Measurements from ENCODE around the gene NCKIPSD.
A peak's percentile ranks its signal among the peaks of the same experiment; 100 is the strongest.

The NCKIPSD gene

GRCh38 chr3:48674505-48674904 is 11.2 kb downstream of the NCKIPSD start:
- Mint-ChIP-seq H3K27me3 (no peaks in the 10 kb centered on the region), H3K36me3 (ENCODE audit: low read depth) (peaks cover 34% of the 10 kb centered on the region), H3K27ac (no peak overlapping the region), H3K4me1 (ENCODE audit: low read depth) (peaks cover 1% of the 10 kb centered on the region), H3K4me3 (no peak overlapping the region), H3K9me3 (no peaks in the 10 kb centered on the region)

- Mint-ChIP-seq H3K27ac (no peak overlapping the region), H3K36me3 (ENCODE audit: low read depth) (peaks cover 24% of the 10 kb centered on the region), H3K4me3 (no peak overlapping the region), H3K4me1 (ENCODE audit: low read depth) (no peaks in the 10 kb centered on the region), H3K27me3 (no peaks in the 10 kb centered on the region), H3K9me3 (no peaks in the 10 kb centered on the region)
These were observed 13.2 kb downstream of the NCKIPSD start for GRCh38 chr3:48672522-48672921.

GRCh38 chr3:48664929-48665328 is 20.8 kb downstream of the NCKIPSD start:
- Mint-ChIP-seq H3K9me3 (no peaks in the 10 kb centered on the region), H3K36me3 (ENCODE audit: low read depth) (peaks cover 10% of the 10 kb centered on the region), H3K27me3 (peaks cover 18% of the 10 kb centered on the region), H3K4me1 (ENCODE audit: low read depth) (peaks cover 21% of the 10 kb centered on the region), H3K27ac (no peak overlapping the region), H3K4me3 (no peak overlapping the region)

- Mint-ChIP-seq H3K4me1 (ENCODE audit: low read depth) (peaks cover 21% of the 10 kb centered on the region), H3K27ac (no peak overlapping the region), H3K9me3 (no peaks in the 10 kb centered on the region), H3K27me3 (peaks cover 21% of the 10 kb centered on the region), H3K36me3 (ENCODE audit: low read depth) (peaks cover 5% of the 10 kb centered on the region), H3K4me3 (peak overlapping the region; percentile 86)
These were observed 21.4 kb downstream of the NCKIPSD start for GRCh38 chr3:48664313-48664644.

GRCh38 chr3:48663489-48664312 is 22.0 kb downstream of the NCKIPSD start:
- peaks cover 21% of the 10 kb centered on the region for H3K27me3 Mint-ChIP-seq
- H3K4me1 Mint-ChIP-seq (ENCODE audit: low read depth) = peaks cover 21% of the 10 kb centered on the region
- H3K27ac Mint-ChIP-seq = peak overlapping the region; percentile 87
- H3K4me3 Mint-ChIP-seq = peak overlapping the region; percentile 86
- H3K9me3 Mint-ChIP-seq = no peaks in the 10 kb centered on the region
- H3K36me3 Mint-ChIP-seq (ENCODE audit: low read depth) = peaks cover 5% of the 10 kb centered on the region

GRCh38 chr3:48662753-48663488 is 22.8 kb downstream of the NCKIPSD start, which contains the start of gene CELSR3:
Gene CELSR3, minus strand, starts transcription at chr3:48662886. Its CDS starts 252 bp downstream, at chr3:48662634.
- peak within 1 kb of the TSS; percentile 87 for H3K27ac Mint-ChIP-seq
- H3K27me3 Mint-ChIP-seq = peaks cover 21% of the 10 kb centered on the region
- peaks cover 21% of the 10 kb centered on the region for H3K4me1 Mint-ChIP-seq (ENCODE audit: low read depth)
- no peaks in the 10 kb centered on the region for H3K9me3 Mint-ChIP-seq
- H3K36me3 Mint-ChIP-seq (ENCODE audit: low read depth) = peaks cover 5% of the 10 kb centered on the region
- H3K4me3 Mint-ChIP-seq = peak within 1 kb of the TSS; percentile 86

GRCh38 chr3:48662145-48662752 is 23.5 kb downstream of the NCKIPSD start:
- H3K27ac Mint-ChIP-seq = no peak overlapping the region

GRCh38 chr3:48661501-48662144 is 24.1 kb downstream of the NCKIPSD start:
- peaks cover 5% of the 10 kb centered on the region for H3K36me3 Mint-ChIP-seq (ENCODE audit: low read depth)
- H3K4me1 Mint-ChIP-seq (ENCODE audit: low read depth) = peaks cover 28% of the 10 kb centered on the region
- peaks cover 21% of the 10 kb centered on the region for H3K27me3 Mint-ChIP-seq
- no peaks in the 10 kb centered on the region for H3K9me3 Mint-ChIP-seq
- H3K4me3 Mint-ChIP-seq = peak overlapping the region; percentile 55
- no peak overlapping the region for H3K27ac Mint-ChIP-seq

More at GRCh38 chr3:48662145-48662752, 23.5 kb downstream of the NCKIPSD start:
- peaks cover 21% of the 10 kb centered on the region for H3K27me3 Mint-ChIP-seq
- peak overlapping the region; percentile 55 for H3K4me3 Mint-ChIP-seq
- peaks cover 5% of the 10 kb centered on the region for H3K36me3 Mint-ChIP-seq (ENCODE audit: low read depth)
- peaks cover 21% of the 10 kb centered on the region for H3K4me1 Mint-ChIP-seq (ENCODE audit: low read depth)
- H3K9me3 Mint-ChIP-seq = no peaks in the 10 kb centered on the region

GRCh38 chr3:48660800-48661400 is 24.8 kb downstream of the NCKIPSD start:
- Mint-ChIP-seq H3K4me1 (ENCODE audit: low read depth) (peaks cover 30% of the 10 kb centered on the region), H3K36me3 (ENCODE audit: low read depth) (no peaks in the 10 kb centered on the region), H3K27me3 (peaks cover 21% of the 10 kb centered on the region), H3K27ac (no peak overlapping the region), H3K4me3 (peak overlapping the region; percentile 7), H3K9me3 (no peaks in the 10 kb centered on the region)

- no peaks in the 10 kb centered on the region for H3K36me3 Mint-ChIP-seq (ENCODE audit: low read depth)
- peak overlapping the region; percentile 77 for H3K4me3 Mint-ChIP-seq
- H3K27me3 Mint-ChIP-seq = peaks cover 12% of the 10 kb centered on the region
- no peaks in the 10 kb centered on the region for H3K9me3 Mint-ChIP-seq
- H3K4me1 Mint-ChIP-seq (ENCODE audit: low read depth) = peaks cover 24% of the 10 kb centered on the region
- peak overlapping the region; percentile 83 for H3K27ac Mint-ChIP-seq
These were observed 28.9 kb downstream of the NCKIPSD start for GRCh38 chr3:48656841-48657281.

- peak overlapping the region; percentile 88 for H3K27ac Mint-ChIP-seq
- peak overlapping the region; percentile 77 for H3K4me3 Mint-ChIP-seq
- H3K36me3 Mint-ChIP-seq (ENCODE audit: low read depth) = no peaks in the 10 kb centered on the region
- H3K27me3 Mint-ChIP-seq = peaks cover 12% of the 10 kb centered on the region
- H3K4me1 Mint-ChIP-seq (ENCODE audit: low read depth) = peaks cover 21% of the 10 kb centered on the region
- H3K9me3 Mint-ChIP-seq = no peaks in the 10 kb centered on the region
These were observed 29.5 kb downstream of the NCKIPSD start for GRCh38 chr3:48656061-48656840.

- Mint-ChIP-seq H3K27ac (peak overlapping the region; percentile 88), H3K9me3 (no peaks in the 10 kb centered on the region), H3K27me3 (peaks cover 8% of the 10 kb centered on the region), H3K4me3 (peak overlapping the region; percentile 77), H3K36me3 (ENCODE audit: low read depth) (no peaks in the 10 kb centered on the region), H3K4me1 (ENCODE audit: low read depth) (peaks cover 21% of the 10 kb centered on the region)
These were observed 30.1 kb downstream of the NCKIPSD start for GRCh38 chr3:48655606-48656005.

GRCh38 chr3:48655063-48655462 is 30.7 kb downstream of the NCKIPSD start:
- Mint-ChIP-seq H3K4me1 (ENCODE audit: low read depth) (peaks cover 21% of the 10 kb centered on the region), H3K4me3 (peak overlapping the region; percentile 77), H3K27ac (peak overlapping the region; percentile 88), H3K27me3 (peaks cover 4% of the 10 kb centered on the region), H3K9me3 (no peaks in the 10 kb centered on the region), H3K36me3 (ENCODE audit: low read depth) (no peaks in the 10 kb centered on the region)
